Measurements from ENCODE around the gene GPRC5D.

DNA sequence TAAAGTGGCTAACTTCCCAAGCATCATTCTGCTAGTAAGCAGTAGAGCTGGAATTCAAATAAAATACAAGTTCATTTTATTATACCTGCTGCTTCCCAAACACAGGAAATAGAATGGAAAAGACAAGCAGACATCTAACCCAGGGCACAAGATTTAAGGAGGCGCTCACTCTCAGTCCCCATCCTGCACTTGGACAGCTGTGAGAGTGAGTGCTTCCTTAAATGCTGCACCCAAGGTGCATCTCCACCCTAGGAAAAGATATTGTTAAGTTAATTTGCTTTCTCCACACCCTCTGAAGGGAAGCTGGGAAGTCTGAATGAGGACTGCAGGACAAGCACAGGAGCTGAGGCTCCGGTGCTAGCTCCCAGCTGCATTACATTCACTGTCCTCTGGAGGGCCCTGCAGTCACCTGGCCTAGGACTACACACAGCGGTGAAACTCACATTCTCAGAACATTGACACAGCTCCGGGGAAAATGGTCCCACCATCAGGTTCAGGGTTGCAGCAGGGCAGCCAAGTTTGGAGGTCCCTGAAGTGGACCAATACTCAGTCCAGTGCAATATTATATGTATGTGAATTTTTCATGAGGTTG lies 33.9 kb upstream of the GPRC5D start:
- TF ChIP-seq, protein P1, sequence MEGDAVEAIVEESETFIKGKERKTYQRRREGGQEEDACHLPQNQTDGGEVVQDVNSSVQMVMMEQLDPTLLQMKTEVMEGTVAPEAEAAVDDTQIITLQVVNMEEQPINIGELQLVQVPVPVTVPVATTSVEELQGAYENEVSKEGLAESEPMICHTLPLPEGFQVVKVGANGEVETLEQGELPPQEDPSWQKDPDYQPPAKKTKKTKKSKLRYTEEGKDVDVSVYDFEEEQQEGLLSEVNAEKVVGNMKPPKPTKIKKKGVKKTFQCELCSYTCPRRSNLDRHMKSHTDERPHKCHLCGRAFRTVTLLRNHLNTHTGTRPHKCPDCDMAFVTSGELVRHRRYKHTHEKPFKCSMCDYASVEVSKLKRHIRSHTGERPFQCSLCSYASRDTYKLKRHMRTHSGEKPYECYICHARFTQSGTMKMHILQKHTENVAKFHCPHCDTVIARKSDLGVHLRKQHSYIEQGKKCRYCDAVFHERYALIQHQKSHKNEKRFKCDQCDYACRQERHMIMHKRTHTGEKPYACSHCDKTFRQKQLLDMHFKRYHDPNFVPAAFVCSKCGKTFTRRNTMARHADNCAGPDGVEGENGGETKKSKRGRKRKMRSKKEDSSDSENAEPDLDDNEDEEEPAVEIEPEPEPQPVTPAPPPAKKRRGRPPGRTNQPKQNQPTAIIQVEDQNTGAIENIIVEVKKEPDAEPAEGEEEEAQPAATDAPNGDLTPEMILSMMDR (IDR thresholded peaks at IDR 0.05): no peak
- no peak for TF ChIP-seq POLR2A (IDR thresholded peaks at IDR 0.05)
- TF ChIP-seq EP300 (IDR thresholded peaks at IDR 0.05): no peak

All from ovary (tissue), 3 donors.